Testis (tissue), 2 donors: Measurements from ENCODE around the gene MCL1.

Experiments
- CTCF ChIP-seq, 3 experiments: fragments of 450-650 bp in 2 of 3; fragments of 200-600 bp in 1 of 3; sonication (generic) in 1 of 3; IDR thresholded peaks; one replicate each; pipeline ENCODE4 v1.5.1; 2016 to 2019; ENCODE audit warnings: antibody characterized with exemption in 3 of 3, mild to moderate bottlenecking in 2 of 3, moderate library complexity in 1 of 3
- POLR2A ChIP-seq: fragments of 450-650 bp; IDR thresholded peaks from one replicate; pipeline ENCODE4 v1.6.1; 2017; ENCODE audit warnings: antibody characterized with exemption, mild to moderate bottlenecking, moderate library complexity

GRCh38 chr1:150525348-150525747 is 54.1 kb downstream of the MCL1 start:
- TF ChIP-seq POLR2A, result no peak
- TF ChIP-seq CTCF (IDR thresholded peaks at IDR 0.05), result no peak
